ENCODE results near the gene EP400.

Gene EP400

GRCh38 chr12:131990066-131990979 is 40.6 kb downstream of the EP400 start:
- no peak for DNase-seq

GRCh38 chr12:131990980-131991305 is 41.2 kb downstream of the EP400 start:
- no peak for DNase-seq

- DNase-seq = no peak
Observed at GRCh38 chr12:131991816-131992430, 42.2 kb downstream of the EP400 start.

- DNase-seq = no peak
Observed at GRCh38 chr12:131994589-131994988, 44.8 kb downstream of the EP400 start.

- DNase-seq = no peak
Observed at GRCh38 chr12:132000286-132000872, 50.6 kb downstream of the EP400 start.

GRCh38 chr12:132003846-132004245 is 54.1 kb downstream of the EP400 start:
- no peak for DNase-seq

GRCh38 chr12:132004946-132005345 is 55.2 kb downstream of the EP400 start:
- no peak for DNase-seq

GRCh38 chr12:132006056-132006680 is 56.4 kb downstream of the EP400 start:
- no peak for DNase-seq

GRCh38 chr12:132007041-132007440 is 57.3 kb downstream of the EP400 start:
- no peak for DNase-seq

GRCh38 chr12:132009336-132009859 is 59.7 kb downstream of the EP400 start:
- DNase-seq = no peak

- DNase-seq = no peak
Observed at GRCh38 chr12:132012919-132013568, 63.3 kb downstream of the EP400 start.

GRCh38 chr12:132014092-132014914 is 64.6 kb downstream of the EP400 start:
- DNase-seq = no peak

- DNase-seq = no peak
Observed at GRCh38 chr12:132014915-132015280, 65.2 kb downstream of the EP400 start.

GRCh38 chr12:132015686-132016430 is 66.1 kb downstream of the EP400 start:
- no peak for DNase-seq

GRCh38 chr12:132018193-132018916 is 68.6 kb downstream of the EP400 start:
- DNase-seq = no peak

- no peak for DNase-seq
Observed at GRCh38 chr12:132019891-132020290, 70.1 kb downstream of the EP400 start.

GRCh38 chr12:132020292-132020691 is 70.5 kb downstream of the EP400 start:
- no peak for DNase-seq

GRCh38 chr12:132021031-132021871 is 71.5 kb downstream of the EP400 start:
- DNase-seq = no peak

GRCh38 chr12:132021965-132022364 is 72.2 kb downstream of the EP400 start:
- DNase-seq = no peak

GRCh38 chr12:132023658-132024057 is 73.9 kb downstream of the EP400 start:
- DNase-seq = no peak

All from NCI-H2029 treated with DMSO at 0.1 percent for 48 hours (cell line).